ENCODE measurements around the gene DLX6.
A peak's percentile ranks its signal among the peaks of the same experiment; 100 is the strongest.

Gene DLX6

DNA sequence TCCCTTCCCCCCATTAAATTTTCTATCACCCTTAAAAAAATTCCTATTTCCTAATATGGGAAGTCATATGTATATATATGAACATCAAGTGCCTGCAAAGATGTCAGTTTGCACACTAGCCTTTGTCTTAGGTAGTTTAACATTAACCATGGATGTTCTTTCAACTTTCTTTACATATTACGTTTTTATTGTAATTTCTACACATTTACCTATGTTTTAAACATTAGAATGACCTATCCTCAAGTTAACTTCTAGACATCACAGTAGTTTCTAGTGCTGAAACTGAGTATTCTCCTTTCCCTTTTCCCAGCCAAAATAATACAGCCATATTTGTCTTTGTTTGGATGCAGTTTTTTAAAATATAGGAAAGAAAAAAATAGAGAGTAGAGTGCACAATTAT, 5.8 kb downstream of the DLX6 start:
- Histone ChIP-seq H3K27me3 (ENCODE audit: low read depth) (no peaks in the 10 kb centered on the region), H3K36me3 (replicated peaks) (peaks cover 43% of the 10 kb centered on the region), H3K9me3 (no peaks in the 10 kb centered on the region), H3K4me1 (peaks cover 68% of the 10 kb centered on the region), H3K4me3 (no peak overlapping the region)
- no peak for DNase-seq (ENCODE audit: low spot score in 2 of 2)
- in situ Hi-C loops (cut with MboI; ENCODE audit: low sequenced_read_pairs) = loop anchor here (25.0 kb wide), 1 partner anchor 299 kb away; the partner anchor contains the start of gene SEM1

- no peak for DNase-seq (ENCODE audit: low spot score in 2 of 2)
Measured at GRCh38 chr7:97011536-97012364, 6.4 kb downstream of the DLX6 start.

DNA sequence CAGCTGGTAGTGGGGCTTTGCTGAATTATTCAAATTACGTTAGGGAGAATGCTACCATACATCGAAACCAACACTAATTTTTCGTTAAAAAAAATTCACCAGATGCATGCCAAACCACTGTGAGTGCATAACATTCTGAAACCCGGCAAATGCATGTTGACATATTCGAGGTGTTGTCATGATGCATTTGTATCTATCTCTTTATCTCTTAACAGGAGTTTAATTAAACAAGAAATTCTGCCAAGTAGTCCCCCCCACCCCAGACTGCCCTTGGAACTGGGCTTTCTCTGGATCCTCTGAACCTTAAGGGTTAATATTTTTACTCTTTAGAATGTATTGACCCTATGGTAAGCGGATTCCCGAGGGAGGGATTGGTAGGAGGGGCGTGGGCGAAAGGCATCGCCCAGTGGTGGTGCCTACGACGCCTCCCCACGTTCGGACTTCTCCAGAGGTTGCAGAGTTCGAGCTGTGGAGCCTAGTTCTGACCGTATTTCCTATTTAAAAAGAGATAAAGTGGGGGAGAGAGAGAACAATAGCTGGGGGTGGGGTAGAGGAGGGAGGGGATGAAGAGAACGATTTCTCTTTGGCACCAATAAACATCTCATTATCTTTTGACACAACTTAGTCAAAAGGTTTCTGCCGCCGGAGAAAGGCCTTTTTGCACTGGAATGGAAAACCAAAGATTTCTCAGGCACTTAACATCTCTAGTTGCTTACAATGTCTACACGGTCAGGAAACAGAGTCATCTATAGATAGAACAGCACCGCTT, 7.2 kb downstream of the DLX6 start:
- Histone ChIP-seq H3K4me3 (no peak overlapping the region), H3K36me3 (replicated peaks) (peaks cover 43% of the 10 kb centered on the region), H3K27me3 (ENCODE audit: low read depth) (no peaks in the 10 kb centered on the region), H3K4me1 (peaks cover 77% of the 10 kb centered on the region), H3K9me3 (no peaks in the 10 kb centered on the region)
- in situ Hi-C loops (cut with MboI; ENCODE audit: low sequenced_read_pairs) = loop anchor here (25.0 kb wide), 1 partner anchor 300 kb away; the partner anchor contains the start of gene SEM1
- peak in 1 of 2 experiments; percentile 68 for DNase-seq (ENCODE audit: low spot score in 2 of 2)

More at GRCh38 chr7:97011536-97012364, 6.4 kb downstream of the DLX6 start:
- Histone ChIP-seq H3K4me3 (no peak overlapping the region), H3K36me3 (replicated peaks) (peaks cover 43% of the 10 kb centered on the region), H3K27me3 (ENCODE audit: low read depth) (no peaks in the 10 kb centered on the region), H3K9me3 (no peaks in the 10 kb centered on the region), H3K4me1 (peaks cover 73% of the 10 kb centered on the region)
- in situ Hi-C loops (cut with MboI; ENCODE audit: low sequenced_read_pairs) = loop anchor here (25.0 kb wide), 1 partner anchor 299 kb away; the partner anchor contains the start of gene SEM1

DNA sequence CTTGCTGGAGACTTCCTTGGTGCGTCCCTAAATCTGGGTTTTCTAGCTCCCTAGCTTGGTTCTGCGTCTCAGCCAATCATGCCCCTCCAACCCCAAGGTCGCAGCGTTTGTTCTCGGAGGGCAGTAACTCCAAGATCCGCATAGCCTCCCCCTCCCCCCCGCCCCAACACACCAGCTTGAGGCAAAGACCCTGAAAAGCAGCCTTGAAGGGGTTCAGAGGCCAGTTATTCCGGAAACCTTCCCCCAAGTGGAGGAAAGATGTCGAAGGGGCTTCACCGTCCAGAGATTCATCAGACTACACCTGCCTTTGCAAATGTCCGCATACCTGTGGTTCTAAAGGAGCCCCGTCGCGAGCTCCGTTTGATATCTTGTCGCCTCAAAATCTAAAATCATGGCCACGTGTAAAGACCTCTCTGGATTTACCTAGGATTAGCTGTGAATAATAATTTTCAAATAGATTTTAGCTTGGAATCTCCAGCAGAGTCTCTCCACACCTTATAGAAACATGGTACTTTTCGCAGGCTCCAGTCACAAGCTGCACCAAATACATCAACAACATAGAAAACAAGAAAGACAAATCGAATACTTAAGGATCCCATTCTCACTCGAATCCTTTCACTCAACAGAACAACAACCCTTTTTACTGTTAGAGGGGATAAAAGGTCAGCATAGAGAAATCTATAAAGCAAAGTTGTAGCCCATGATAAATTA, 7.9 kb downstream of the DLX6 start:
- in situ Hi-C loops (cut with MboI; ENCODE audit: low sequenced_read_pairs) = loop anchor here (25.0 kb wide), 1 partner anchor 301 kb away; the partner anchor contains the start of gene SEM1
- Histone ChIP-seq H3K9me3 (no peaks in the 10 kb centered on the region), H3K27me3 (ENCODE audit: low read depth) (no peaks in the 10 kb centered on the region), H3K4me3 (no peak overlapping the region), H3K4me1 (peaks cover 77% of the 10 kb centered on the region), H3K36me3 (replicated peaks) (peaks cover 36% of the 10 kb centered on the region)
- DNase-seq (ENCODE audit: low spot score in 2 of 2) = no peak

GRCh38 chr7:97013845-97014134, 8.4 kb downstream of the DLX6 start:
- in situ Hi-C loops (cut with MboI; ENCODE audit: low sequenced_read_pairs) = loop anchor here (25.0 kb wide), 1 partner anchor 301 kb away; the partner anchor contains the start of gene SEM1
- no peaks in the 10 kb centered on the region for H3K27me3 ChIP-seq (ENCODE audit: low read depth)
- no peak for DNase-seq (ENCODE audit: low spot score in 2 of 2)
- H3K36me3 ChIP-seq (replicated peaks) = peaks cover 31% of the 10 kb centered on the region
- H3K4me1 ChIP-seq = peaks cover 73% of the 10 kb centered on the region
- no peak overlapping the region for H3K4me3 ChIP-seq
- H3K9me3 ChIP-seq = no peaks in the 10 kb centered on the region

DNA sequence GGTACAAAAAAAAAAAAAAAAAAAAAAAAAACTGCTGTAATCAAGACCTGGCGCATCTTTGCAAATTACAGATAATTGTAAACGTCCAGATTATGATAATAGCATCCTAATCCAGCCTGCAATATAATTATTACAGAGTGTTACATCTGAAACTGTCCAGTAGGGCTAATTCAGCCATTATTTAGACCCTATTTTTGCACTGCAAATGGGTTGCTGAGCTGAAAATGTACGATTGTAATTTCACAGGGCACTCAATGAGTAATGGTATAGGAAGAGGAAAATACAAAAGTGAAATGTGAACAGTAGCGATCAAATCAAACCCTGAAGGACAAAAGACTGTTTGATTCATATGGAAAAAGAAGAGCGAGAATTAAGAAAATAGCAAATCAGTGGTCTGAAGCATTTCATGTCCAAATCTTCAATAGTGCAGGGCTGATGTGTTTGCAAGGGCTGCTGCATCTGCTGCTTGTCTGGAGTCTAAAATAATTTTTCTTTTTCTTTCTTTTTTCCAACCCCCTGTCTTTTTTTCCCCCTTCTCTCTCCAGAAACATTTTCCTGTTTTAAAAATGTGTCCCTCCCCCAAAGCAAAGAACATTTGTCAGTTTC, 8.9 kb downstream of the DLX6 start:
- in situ Hi-C loops (cut with MboI; ENCODE audit: low sequenced_read_pairs) = loop anchor here (25.0 kb wide), 1 partner anchor 302 kb away; the partner anchor contains the start of gene SEM1
- DNase-seq (ENCODE audit: low spot score in 2 of 2) = no peak

GRCh38 chr7:97015279-97015678, 9.9 kb downstream of the DLX6 start:
- peaks cover 19% of the 10 kb centered on the region for H3K36me3 ChIP-seq (replicated peaks)
- no peaks in the 10 kb centered on the region for H3K27me3 ChIP-seq (ENCODE audit: low read depth)
- DNase-seq (ENCODE audit: low spot score in 2 of 2) = no peak
- no peaks in the 10 kb centered on the region for H3K9me3 ChIP-seq
- no peak overlapping the region for H3K4me3 ChIP-seq
- in situ Hi-C loops (cut with MboI; ENCODE audit: low sequenced_read_pairs) = loop anchor here (5.0 to 25.0 kb wide), 2 partner anchors 303 to 418 kb away; partner anchors contain the start of gene SEM1
- peaks cover 79% of the 10 kb centered on the region for H3K4me1 ChIP-seq

More for the DNA sequence above, 8.9 kb downstream of the DLX6 start:
- Histone ChIP-seq H3K4me3 (no peak overlapping the region), H3K36me3 (replicated peaks) (peaks cover 26% of the 10 kb centered on the region), H3K9me3 (no peaks in the 10 kb centered on the region), H3K4me1 (peaks cover 73% of the 10 kb centered on the region), H3K27me3 (ENCODE audit: low read depth) (no peaks in the 10 kb centered on the region)

DNA sequence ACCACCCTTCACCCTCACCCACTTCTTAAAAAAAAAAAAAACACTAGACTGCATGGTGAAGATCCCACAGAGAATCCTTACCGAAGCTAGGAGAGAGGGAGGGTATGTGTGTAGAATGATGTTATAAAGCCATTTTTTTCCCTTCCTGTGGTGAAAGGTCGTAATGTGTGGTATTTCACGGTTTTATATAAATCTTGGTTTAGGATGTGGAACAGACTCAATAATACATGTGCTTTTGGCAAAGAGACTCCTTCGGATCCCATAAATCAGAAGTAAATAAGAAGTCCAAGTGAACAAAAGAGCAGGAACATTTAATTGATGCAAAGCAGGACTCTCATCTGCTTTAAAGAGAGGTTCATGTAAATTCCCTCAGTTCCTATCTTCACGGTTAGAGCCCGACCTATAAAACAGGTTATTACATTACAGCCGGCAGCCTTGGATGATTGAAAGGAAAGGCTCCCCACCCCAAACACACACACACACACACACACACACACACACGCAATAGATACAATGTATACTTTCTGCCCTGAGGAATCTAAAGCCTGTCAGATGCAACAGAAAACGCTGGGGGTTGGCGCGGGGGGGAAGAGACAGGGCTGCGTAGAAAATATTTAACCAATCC, 10.5 kb downstream of the DLX6 start:
- Histone ChIP-seq H3K9me3 (no peaks in the 10 kb centered on the region), H3K4me1 (peaks cover 84% of the 10 kb centered on the region), H3K27me3 (ENCODE audit: low read depth) (no peaks in the 10 kb centered on the region), H3K36me3 (replicated peaks) (peaks cover 21% of the 10 kb centered on the region), H3K4me3 (peak overlapping the region; percentile 41)
- in situ Hi-C loops (cut with MboI; ENCODE audit: low sequenced_read_pairs) = loop anchor here (5.0 to 25.0 kb wide), 2 partner anchors 304 to 419 kb away; partner anchors contain the start of gene SEM1
- DNase-seq (ENCODE audit: low spot score in 2 of 2) = no peak

DNA sequence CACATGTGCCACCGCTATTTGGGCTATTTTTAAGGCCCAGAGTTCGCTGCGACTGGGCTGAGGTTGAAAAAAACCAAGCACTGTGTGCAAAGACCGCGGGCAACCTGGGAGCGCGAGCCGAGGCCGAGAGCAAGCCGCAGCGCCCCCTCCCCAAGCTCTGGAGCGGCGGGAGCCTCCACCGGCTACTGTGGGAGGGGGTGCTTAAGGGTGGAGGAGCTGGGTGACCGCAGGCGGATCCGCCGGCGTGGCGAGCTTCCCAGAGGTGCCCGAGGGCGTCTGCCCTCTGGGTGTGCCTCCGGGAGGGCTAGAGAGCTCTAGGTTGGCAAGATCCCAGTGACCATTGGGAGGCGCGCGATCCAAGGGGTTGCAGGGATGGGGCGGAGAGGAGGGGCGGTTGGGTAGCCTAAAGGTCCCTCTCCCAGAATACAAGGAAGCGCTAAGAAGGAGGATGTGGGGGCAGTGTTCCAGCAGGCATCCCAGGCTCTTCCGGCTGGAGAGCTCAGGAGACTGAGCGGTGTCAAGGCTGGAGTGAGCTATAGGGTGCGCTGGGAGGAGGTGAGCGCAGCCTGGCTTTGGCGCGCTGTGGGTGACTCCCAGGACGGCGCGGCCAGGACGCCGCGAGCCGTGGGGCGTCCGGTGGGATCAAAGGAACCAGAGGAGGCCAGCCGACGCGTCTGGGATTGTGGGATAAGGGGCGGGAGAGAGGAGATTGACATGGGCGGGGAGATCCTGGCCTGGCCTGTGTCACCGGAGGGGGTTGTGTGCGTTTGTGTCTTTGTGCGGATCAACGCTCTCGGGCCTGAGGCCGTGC, 11.2 kb downstream of the DLX6 start:
- Histone ChIP-seq H3K9me3 (no peaks in the 10 kb centered on the region), H3K27me3 (ENCODE audit: low read depth) (no peaks in the 10 kb centered on the region), H3K4me3 (peak overlapping the region; percentile 41), H3K4me1 (peaks cover 86% of the 10 kb centered on the region), H3K36me3 (replicated peaks) (peaks cover 21% of the 10 kb centered on the region)
- peak; percentile 79 to 88 for DNase-seq (ENCODE audit: low spot score in 2 of 2)
- in situ Hi-C loops (cut with MboI; ENCODE audit: low sequenced_read_pairs) = loop anchor here (5.0 to 25.0 kb wide), 2 partner anchors 304 to 419 kb away; partner anchors contain the start of gene SEM1

- peaks cover 24% of the 10 kb centered on the region for H3K36me3 ChIP-seq (replicated peaks)
- H3K27me3 ChIP-seq (ENCODE audit: low read depth) = no peaks in the 10 kb centered on the region
- in situ Hi-C loops (cut with MboI; ENCODE audit: low sequenced_read_pairs) = loop anchor here (5.0 to 25.0 kb wide), 2 partner anchors 305 to 420 kb away; partner anchors contain the start of gene SEM1
- no peak for DNase-seq (ENCODE audit: low spot score in 2 of 2)
- H3K4me3 ChIP-seq = peak overlapping the region; percentile 41
- peaks cover 82% of the 10 kb centered on the region for H3K4me1 ChIP-seq
- H3K9me3 ChIP-seq = no peaks in the 10 kb centered on the region
Measured at GRCh38 chr7:97017192-97018125, 12.1 kb downstream of the DLX6 start.

- DNase-seq (ENCODE audit: low spot score in 2 of 2) = no peak
- Histone ChIP-seq H3K4me3 (peak overlapping the region; percentile 41), H3K9me3 (no peaks in the 10 kb centered on the region), H3K4me1 (peaks cover 76% of the 10 kb centered on the region), H3K36me3 (replicated peaks) (peaks cover 24% of the 10 kb centered on the region), H3K27me3 (ENCODE audit: low read depth) (no peaks in the 10 kb centered on the region)
- in situ Hi-C loops (cut with MboI; ENCODE audit: low sequenced_read_pairs) = loop anchor here (5.0 to 25.0 kb wide), 2 partner anchors 306 to 421 kb away; partner anchors contain the start of gene SEM1
Measured at GRCh38 chr7:97018126-97018601, 12.8 kb downstream of the DLX6 start.

Measured in HAP-1 (cell line).